ENCODE results near the gene ATP8B4. TPM values are rescaled to one million over a fixed set of nuclear protein-coding genes. Genes with fewer than 3 reads are reported as not detected.

Gene ATP8B4
- total and polyA plus RNA-seq, 2 of the 8 experiments (the other 6 are each of a cell fraction or from before 2014, with no cell fraction given) = 0.17 to 0.24 TPM

GRCh38 chr15:50137893-50138292, 18.9 kb upstream of the ATP8B4 start:
- no peak for FAIRE-seq
- H3K27ac ChIP-seq (ENCODE audit: low read depth, low read length) = no peak overlapping the region

More at GRCh38 chr15:50137893-50138292, 18.9 kb upstream of the ATP8B4 start:
- no peaks in the 10 kb centered on the region for H3K23me2 ChIP-seq (ENCODE audit: low read depth, low read length)
- H2BK12ac ChIP-seq (ENCODE audit: low read depth, low read length) = no peak overlapping the region
- no peak overlapping the region for H4K8ac ChIP-seq (ENCODE audit: extremely low read depth, insufficient read depth, low read length)
- no peak overlapping the region for H2BK20ac ChIP-seq (ENCODE audit: low read length)
- CTCF ChIA-PET (ENCODE audit: partially characterized antibody) = interaction anchor here (0.6 to 2.0 kb wide), 14 partner anchors 10 to 514 kb away, joined by 3 to 16 read pairs (median 4); partner anchors contain the start of gene ATP8B4
- H2BK120ac ChIP-seq (replicated peaks; ENCODE audit: low read depth, low read length) = no peak overlapping the region
- no peak overlapping the region for H3K56ac ChIP-seq (replicated peaks; ENCODE audit: insufficient read length, low read depth, low read length)
- H3K14ac ChIP-seq (ENCODE audit: insufficient read length) = no peak overlapping the region
- H3K18ac ChIP-seq (ENCODE audit: extremely low read depth, low read length) = no peak overlapping the region
- H2BK5ac ChIP-seq (ENCODE audit: low read depth, low read length) = no peak overlapping the region
- no peak overlapping the region for H4K91ac ChIP-seq (replicated peaks; ENCODE audit: insufficient read length, low read length)
- 100% methylated on average over 2 of the region's 2 CpGs; no CpG with 5 or more reads in 1 of the 2 experiments for WGBS, 2 experiments (ENCODE audit: extremely low coverage in 1 of 2, insufficient coverage in 1 of 2, insufficient read length in 1 of 2, insufficient replicate concordance in 2 of 2, low coverage in 1 of 2, low lambda C conversion rate in 2 of 2, missing lambda C conversion rate in 1 of 2)
- DNase-seq (ENCODE audit: low read depth in 1 of 2, low spot score in 2 of 2) = no peak
- H3K9me3 ChIP-seq (ENCODE audit: insufficient read depth in 2 of 2, low read depth in 1 of 2, low read length in 1 of 2) = no peaks in the 10 kb centered on the region
- H3K4ac ChIP-seq (replicated peaks; ENCODE audit: insufficient read length, low read depth, low read length) = no peak overlapping the region
- H2AFZ ChIP-seq (ENCODE audit: low read length) = no peak overlapping the region
- no peak overlapping the region for H4K5ac ChIP-seq (ENCODE audit: insufficient read length, low read depth, low read length)
- POLR2A ChIA-PET (ENCODE audit: partially characterized antibody) = interaction anchor here (1.0 kb wide), 1 partner anchor 912 kb away, joined by 3 read pairs; no protein-coding TSS in a partner anchor
- H3K23ac ChIP-seq (ENCODE audit: insufficient read length) = no peak overlapping the region
- no peaks in the 10 kb centered on the region for H3K27me3 ChIP-seq (replicated peaks in 1 of 4; ENCODE audit: control insufficient read depth in 3 of 4, extremely low read depth in 1 of 4, insufficient read depth in 3 of 4, low read length in 3 of 4)
- H3K9ac ChIP-seq (replicated peaks in 1 of 4; ENCODE audit: extremely low read depth in 1 of 4, low read depth in 3 of 4, low read length in 3 of 4) = no peak overlapping the region
- TF ChIP-seq BCL11A (IDR thresholded peaks at IDR 0.05; ENCODE audit: low read depth in 2 of 2, low read length in 2 of 2) (no peak), E2F6 (IDR thresholded peaks at IDR 0.05) (no peak), TCF12 (IDR thresholded peaks at IDR 0.05; ENCODE audit: low read depth, low read length) (no peak), JUND (IDR thresholded peaks at IDR 0.05; ENCODE audit: low read length) (no peak), ATF2 (IDR thresholded peaks at IDR 0.05; ENCODE audit: low read length) (no peak), SUZ12 (IDR thresholded peaks at IDR 0.05; ENCODE audit: low read length) (no peak), RFX5 (IDR thresholded peaks at IDR 0.05; ENCODE audit: borderline replicate concordance, low read depth, low read length) (no peak), CHD2 (IDR thresholded peaks at IDR 0.05; ENCODE audit: low read length) (no peak), CBX8 (IDR thresholded peaks at IDR 0.05; ENCODE audit: borderline replicate concordance, low read depth, low read length) (no peak), KDM1A (IDR thresholded peaks at IDR 0.05; ENCODE audit: borderline replicate concordance, low read length) (no peak)
- H4K20me1 ChIP-seq (replicated peaks in 1 of 2; ENCODE audit: control insufficient read depth in 1 of 2, insufficient read depth in 2 of 2, low read length in 2 of 2) = no peaks in the 10 kb centered on the region
- no peak overlapping the region for H3K4me2 ChIP-seq (ENCODE audit: insufficient read depth in 1 of 2, low read depth in 2 of 2, low read length in 2 of 2)
- no peaks in the 10 kb centered on the region for H3K79me1 ChIP-seq (ENCODE audit: low read depth, low read length)
- H3K79me2 ChIP-seq (ENCODE audit: control insufficient read depth in 1 of 2, insufficient read depth in 2 of 2, low read length in 2 of 2) = no peaks in the 10 kb centered on the region
- H3K36me3 ChIP-seq (ENCODE audit: control insufficient read depth in 2 of 4, insufficient read depth in 4 of 4, low read length in 3 of 4) = no peaks in the 10 kb centered on the region
- H2AK5ac ChIP-seq (ENCODE audit: low read depth, low read length) = no peak overlapping the region
- H3K4me1 ChIP-seq (replicated peaks in 1 of 4; ENCODE audit: control insufficient read depth in 3 of 4, insufficient read depth in 4 of 4, low read length in 3 of 4) = peaks cover 0 to 3% (median 0%) of the 10 kb centered on the region in 4 experiments; a peak in 1 of 7 replicates
- no peak overlapping the region for H3K4me3 ChIP-seq (ENCODE audit: extremely low read depth in 1 of 4, insufficient read depth in 2 of 4, low read depth in 3 of 4, low read length in 4 of 4)
- H2BK15ac ChIP-seq (ENCODE audit: low read length) = no peak overlapping the region
